Myocyte (in vitro differentiated cells): ENCODE results near the gene RPL11. TPM values are rescaled to one million over a fixed set of nuclear protein-coding genes. Genes with fewer than 3 reads are reported as not detected.
"Not testable (repeated sequence)": the region's sequence is repeated elsewhere in the genome, so short reads cannot be mapped to it uniquely, and the experiment has no call there.

Source experiments
- DNase-seq: peaks from one replicate; pipeline ENCODE4 v3.0.0-alpha.2; 2012; ENCODE audit warnings: low read depth
- total RNA-seq: library from RNA; depleted of rRNA; stranded (reverse); fragments of >200 nt; gene quantifications from 2 replicates; pipeline ENCODE4 v1.2.3, GENCODE V29; 2014

RPL11 gene
- total RNA-seq, 1 donor from 2014 or later = 641 TPM

GRCh38 chr1:23684415-23684814 is 7.2 kb upstream of the RPL11 start:
- DNase-seq = no peak

- DNase-seq = not testable (repeated sequence)
These were observed 6.4 kb upstream of the RPL11 start for GRCh38 chr1:23685197-23685596.

GRCh38 chr1:23687680-23688079 is 3.9 kb upstream of the RPL11 start:
- not testable (repeated sequence) for DNase-seq

DNA sequence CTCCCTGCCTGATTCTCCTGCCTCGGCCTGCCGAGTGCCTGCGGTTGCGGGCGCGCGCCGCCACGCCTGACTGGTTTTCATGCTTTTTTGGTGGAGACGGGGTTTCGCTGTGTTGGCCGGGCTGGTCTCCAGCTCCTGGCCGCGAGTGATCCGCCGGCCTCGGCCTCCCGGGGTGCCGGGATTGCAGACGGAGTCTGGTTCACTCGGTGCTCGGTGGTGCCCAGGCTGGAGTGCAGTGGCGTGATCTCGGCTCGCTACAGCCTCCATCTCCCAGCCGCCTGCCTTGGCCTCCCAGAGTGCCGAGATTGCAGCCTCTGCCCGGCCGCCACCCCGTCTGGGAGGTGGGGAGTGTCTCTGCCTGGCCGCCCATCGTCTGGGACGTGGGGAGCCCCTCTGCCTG is 3.3 kb upstream of the RPL11 start:
- not testable (repeated sequence) for DNase-seq

GRCh38 chr1:23692308-23692871 is 784 bp downstream of the RPL11 start:
- peak; percentile 12 for DNase-seq

- DNase-seq = no peak
These were observed 2.0 kb downstream of the RPL11 start for GRCh38 chr1:23693599-23693998.

DNA sequence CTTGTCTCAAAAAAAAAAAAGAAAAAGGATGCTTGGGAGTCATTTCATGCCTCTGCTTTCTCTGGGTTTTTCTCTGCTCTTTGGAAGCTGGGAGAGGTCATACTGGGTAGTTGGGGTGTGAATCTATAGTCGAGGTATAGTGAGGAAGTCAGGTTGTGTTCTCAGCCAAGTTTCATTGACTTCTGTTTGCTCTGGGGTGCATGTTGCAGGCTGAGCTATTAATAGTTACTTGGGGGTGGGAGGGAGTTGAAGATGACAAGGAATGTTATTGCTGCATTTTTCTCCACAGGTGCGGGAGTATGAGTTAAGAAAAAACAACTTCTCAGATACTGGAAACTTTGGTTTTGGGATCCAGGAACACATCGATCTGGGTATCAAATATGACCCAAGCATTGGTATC is 2.8 kb downstream of the RPL11 start:
- DNase-seq = no peak

DNA sequence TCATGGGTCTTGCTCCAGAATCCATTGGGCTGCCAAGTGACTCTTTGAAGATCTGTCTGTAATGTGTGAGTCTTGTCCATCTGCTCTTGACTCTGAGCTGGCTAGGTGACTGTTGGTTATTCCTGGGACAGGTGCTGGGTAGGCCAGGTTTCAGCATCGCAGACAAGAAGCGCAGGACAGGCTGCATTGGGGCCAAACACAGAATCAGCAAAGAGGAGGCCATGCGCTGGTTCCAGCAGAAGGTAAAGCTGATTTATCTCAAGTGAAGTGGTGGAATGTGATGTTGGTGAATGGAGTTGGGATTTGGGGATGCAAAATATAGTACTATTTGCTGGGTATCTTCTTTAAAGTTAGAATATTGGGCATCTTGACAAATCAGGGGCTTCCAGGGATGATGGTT is 4.1 kb downstream of the RPL11 start:
- no peak for DNase-seq

DNA sequence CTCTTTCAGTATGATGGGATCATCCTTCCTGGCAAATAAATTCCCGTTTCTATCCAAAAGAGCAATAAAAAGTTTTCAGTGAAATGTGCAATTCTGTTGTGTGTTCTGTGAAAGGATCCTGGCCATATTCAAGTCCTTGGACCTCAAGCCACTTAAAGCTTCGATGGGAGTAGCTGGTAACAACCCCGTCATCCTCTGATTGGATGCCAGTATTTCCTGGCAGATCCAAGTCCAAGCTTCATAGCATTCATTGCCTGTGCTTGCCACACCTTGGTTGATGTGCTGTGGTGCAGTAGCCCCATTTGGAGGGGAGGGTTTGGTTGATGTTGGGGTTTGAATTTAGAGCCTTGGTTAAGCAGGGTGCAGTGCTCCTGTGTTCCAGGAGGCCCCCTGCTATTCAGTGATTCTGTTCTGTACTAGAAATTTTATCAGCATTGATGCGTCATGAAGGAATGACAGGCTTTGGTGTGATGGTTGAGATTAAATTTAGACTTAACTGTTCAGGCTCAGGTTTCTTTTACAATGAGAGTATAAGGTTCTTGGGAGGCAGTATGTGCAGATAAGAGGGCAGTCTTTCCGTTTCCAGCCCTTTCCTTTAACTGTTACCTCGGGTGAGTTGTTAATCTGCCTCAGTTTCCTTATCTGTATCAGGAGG is 4.9 kb downstream of the RPL11 start:
- peak; percentile 24 for DNase-seq

GRCh38 chr1:23698466-23698865 is 6.9 kb downstream of the RPL11 start:
- no peak for DNase-seq

DNA sequence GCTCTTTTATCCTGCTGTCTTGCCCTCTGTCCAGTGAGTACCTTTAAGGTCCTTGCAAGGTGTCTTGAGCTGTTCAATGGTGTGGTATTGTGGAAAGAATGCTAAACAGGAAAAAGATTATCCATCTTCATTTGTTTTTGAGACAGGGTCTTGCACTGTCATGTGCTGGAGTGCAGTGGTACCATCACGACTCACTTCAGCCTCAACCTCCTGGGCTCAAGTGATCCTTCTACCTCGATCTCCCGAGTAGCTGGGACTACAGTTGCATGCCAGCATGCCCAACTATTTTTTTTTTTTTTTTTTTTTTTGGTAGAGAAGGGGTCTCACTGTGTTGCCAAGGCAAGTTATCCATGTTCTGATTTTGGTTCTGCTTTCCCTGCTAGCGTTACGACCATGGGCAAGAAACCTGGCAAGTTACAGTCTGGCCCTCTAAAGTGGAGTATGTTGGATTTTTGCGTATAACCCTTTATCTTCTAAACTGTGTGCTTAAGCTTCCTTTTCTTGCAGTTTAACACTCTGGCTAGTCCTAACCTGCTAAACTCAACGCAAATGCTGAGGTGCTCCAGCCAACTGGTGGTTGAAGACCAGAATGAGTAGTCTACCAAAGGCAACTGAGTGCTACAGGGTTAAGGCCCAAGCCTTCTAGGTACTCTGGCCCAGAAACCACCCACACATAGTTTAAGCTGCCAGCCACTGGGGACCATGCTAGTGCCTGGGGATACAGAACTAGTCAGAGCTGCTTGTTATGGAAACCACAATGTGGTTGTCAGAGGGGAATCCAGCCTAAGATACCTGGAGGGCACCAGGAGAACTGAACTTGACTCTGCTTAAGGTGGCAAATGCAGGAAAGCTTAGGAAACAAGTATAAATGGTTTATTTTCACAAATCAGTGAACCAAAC is 7.9 kb downstream of the RPL11 start:
- no peak for DNase-seq

- DNase-seq = no peak
These were observed 9.7 kb downstream of the RPL11 start for GRCh38 chr1:23701310-23701709.

GRCh38 chr1:23701996-23702395 is 10.4 kb downstream of the RPL11 start:
- DNase-seq = no peak

GRCh38 chr1:23704834-23705495 is 13.4 kb downstream of the RPL11 start:
- no peak for DNase-seq

- no peak for DNase-seq
These were observed 17.6 kb downstream of the RPL11 start for GRCh38 chr1:23709229-23709628.

DNA sequence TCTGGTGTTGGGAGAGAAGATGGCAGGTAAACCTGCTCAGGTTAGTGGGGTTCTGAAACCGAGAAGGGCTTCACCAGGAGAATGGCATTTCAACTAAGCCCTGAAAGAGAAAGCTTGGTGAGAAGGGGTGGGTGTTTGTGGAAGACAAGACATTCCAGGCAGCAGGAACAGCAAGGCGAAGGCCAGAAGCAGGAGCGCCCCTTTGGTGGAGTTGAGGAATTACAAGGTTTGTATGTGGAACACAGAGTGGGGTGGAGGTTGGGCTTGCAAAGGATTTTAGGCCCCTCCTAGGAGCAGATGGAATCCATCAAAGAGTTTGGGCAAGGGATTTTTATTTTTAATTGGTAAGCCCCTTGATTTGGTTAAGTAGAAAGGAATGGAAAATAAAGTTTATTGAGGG is 26.9 kb downstream of the RPL11 start:
- DNase-seq = peak; percentile 49

GRCh38 chr1:23719162-23719820 is 27.7 kb downstream of the RPL11 start:
- peak; percentile 87 for DNase-seq

GRCh38 chr1:23720256-23720995 is 28.8 kb downstream of the RPL11 start:
- no peak for DNase-seq

DNA sequence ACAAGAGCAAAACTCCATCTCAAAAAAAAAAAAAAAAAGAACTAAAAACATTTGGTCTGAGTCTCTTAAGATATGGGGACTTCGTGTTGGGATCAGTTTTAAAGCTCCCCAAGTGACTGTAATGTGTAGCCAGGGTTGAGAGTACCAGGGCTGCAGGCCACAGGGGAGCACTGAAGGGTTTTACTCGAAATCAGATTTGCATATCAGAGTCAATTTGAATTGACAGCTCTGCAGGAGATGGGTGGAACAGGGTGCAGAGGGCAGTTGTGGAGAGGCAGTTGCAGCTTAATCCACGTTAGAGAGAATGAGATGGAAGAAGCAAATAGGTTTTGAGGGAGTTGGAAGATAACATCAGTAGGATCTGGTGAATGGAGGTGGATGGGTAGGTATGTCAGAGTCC is 31.0 kb downstream of the RPL11 start:
- no peak for DNase-seq

DNA sequence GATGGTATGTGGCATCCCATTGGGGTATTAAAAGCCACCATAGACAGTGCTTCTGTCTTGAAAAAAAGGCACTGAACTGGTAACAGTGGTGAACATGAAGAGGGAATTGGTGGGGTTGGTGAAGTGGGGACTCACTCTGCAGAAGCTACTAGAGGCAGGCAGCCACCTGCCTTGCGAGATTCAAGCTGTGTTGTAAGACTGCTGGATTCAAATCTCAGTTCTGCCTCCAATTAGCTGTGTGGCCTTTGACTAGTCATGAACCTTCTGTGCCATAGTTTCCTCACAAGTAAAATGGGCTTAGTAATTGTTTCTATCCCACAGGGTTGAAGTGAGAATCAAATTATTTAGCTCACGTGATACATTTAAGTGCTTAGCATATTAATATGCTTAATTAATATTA is 35.1 kb downstream of the RPL11 start:
- DNase-seq = no peak
